ENCODE measurements around the gene ABCA2.

ABCA2 gene

GRCh38 chr9:136963341-136963740 lies 64.7 kb downstream of the ABCA2 start:
- no peak for TF ChIP-seq ZFX (IDR thresholded peaks at IDR 0.05)
- H3K27ac ChIP-seq: no peak overlapping the region

- TF ChIP-seq CTCF (conservative IDR thresholded peaks at IDR 0.05) (no peak), ZFX (IDR thresholded peaks at IDR 0.05) (no peak)
- H3K27ac ChIP-seq: no peak overlapping the region
These were observed 65.3 kb downstream of the ABCA2 start for GRCh38 chr9:136962701-136963248.

- TF ChIP-seq ZFX (IDR thresholded peaks at IDR 0.05) (no peak), CTCF (conservative IDR thresholded peaks at IDR 0.05) (no peak)
- H3K27ac ChIP-seq: no peak overlapping the region
These were observed 65.9 kb downstream of the ABCA2 start for GRCh38 chr9:136962163-136962562.

GRCh38 chr9:136961279-136962065 lies 66.6 kb downstream of the ABCA2 start:
- TF ChIP-seq CTCF (conservative IDR thresholded peaks at IDR 0.05) (no peak), ZFX (IDR thresholded peaks at IDR 0.05) (no peak)
- H3K27ac ChIP-seq: peak overlapping the region; percentile 20

GRCh38 chr9:136960938-136961275 lies 67.1 kb downstream of the ABCA2 start:
- H3K27ac ChIP-seq: peak overlapping the region; percentile 20
- TF ChIP-seq ZFX (IDR thresholded peaks at IDR 0.05): no peak

- no peak overlapping the region for H3K27ac ChIP-seq
- TF ChIP-seq ZFX (IDR thresholded peaks at IDR 0.05): no peak
- no peak for TF ChIP-seq CTCF (conservative IDR thresholded peaks at IDR 0.05)
These were observed 67.7 kb downstream of the ABCA2 start for GRCh38 chr9:136960212-136960937.

- TF ChIP-seq ZFX (IDR thresholded peaks at IDR 0.05) (no peak), CTCF (conservative IDR thresholded peaks at IDR 0.05) (no peak)
- H3K27ac ChIP-seq: no peak overlapping the region
These were observed 68.9 kb downstream of the ABCA2 start for GRCh38 chr9:136958898-136959850.

Measured in C4-2B (cell line).